Measurements from ENCODE around the gene CDS1. TPM values are rescaled to one million over a fixed set of nuclear protein-coding genes. Genes with fewer than 3 reads are reported as not detected.
"Not testable (repeated sequence)": the region's sequence is repeated elsewhere in the genome, so short reads cannot be mapped to it uniquely, and the experiment has no call there.

Gene CDS1
- 9.4 TPM for total RNA-seq

DNA sequence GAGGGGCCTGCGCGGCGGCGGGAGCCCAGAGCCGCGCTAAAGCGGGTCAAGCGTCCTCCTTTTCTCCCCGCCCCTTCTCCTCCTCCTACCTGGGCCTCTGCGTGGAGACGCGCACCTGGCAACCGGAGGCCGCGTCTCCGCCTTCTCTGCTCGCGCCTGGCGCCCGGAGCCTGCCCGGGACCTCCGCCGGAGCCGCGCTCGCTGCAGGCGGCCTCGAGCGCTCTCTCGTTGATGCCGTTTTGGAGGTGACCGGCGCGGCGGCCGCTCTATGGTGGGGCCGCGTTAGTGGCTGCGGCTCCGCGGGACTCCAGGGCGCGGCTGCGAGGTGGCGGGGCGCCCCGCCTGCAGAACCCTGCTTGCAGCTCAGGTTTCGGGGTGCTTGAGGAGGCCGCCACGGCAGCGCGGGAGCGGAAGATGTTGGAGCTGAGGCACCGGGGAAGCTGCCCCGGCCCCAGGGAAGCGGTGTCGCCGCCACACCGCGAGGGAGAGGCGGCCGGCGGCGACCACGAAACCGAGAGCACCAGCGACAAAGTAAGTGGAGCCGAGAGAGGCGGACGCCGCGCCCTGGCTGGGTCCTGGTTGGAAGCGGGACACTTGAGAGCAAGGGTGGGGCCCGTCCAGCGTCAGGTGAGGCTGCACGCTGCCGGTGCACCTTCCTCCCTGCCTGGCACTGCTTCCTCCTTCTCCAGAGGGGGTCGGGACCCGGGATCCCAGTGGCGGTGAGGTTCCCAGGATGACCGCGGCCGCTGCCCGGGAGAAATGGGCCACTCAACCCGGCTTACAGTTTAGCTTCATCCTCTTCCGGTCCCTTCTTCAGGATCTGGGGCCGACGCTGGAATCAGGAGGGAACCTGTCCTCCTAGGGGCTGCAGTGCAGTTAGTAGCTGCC, at the start of gene CDS1:
Gene CDS1 (plus strand): TSS at position 140 of the 888 bp plus-strand sequence. CDS start 275 bp downstream, at position 415.
- DNase-seq: no peak

DNA sequence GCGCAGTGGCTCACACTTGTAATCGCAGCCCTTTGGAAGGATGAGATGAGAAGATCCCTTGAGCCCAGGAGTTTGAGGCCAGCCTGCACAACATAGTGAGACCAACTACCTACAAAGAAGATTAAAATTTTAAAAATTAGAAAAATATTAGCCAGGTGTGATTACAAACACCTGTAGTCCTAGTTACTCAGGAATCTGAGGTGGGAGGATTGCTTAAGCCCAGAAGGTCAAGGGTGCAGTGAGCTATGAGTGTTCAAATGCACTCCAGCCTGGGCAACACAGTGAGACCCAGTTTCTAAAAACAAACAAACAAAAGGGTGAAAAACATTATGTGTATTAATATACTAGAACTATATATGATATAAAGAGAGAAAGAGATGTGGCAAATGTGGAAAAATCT, 47.0 kb upstream of the CDS1 start:
- DNase-seq: no peak

DNA sequence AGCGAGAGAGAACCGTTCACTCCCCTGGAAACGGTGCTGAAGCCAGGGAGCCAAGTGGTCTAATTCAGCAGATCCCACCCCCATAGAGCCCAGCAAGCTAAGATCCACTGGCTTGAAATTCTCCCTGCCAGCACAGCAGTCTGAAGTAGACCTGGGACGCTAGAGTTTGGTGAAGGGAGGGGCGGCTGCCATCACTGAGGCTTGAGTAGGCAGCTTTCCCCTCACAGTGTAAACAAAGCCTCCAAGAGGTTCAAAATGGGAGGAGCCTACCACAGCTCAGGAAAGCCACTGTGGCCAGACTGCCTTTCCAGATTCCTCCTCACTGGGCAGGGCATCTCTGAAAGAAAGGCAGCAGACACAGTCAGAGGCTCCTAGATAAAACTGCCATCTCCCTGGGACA, 37.8 kb upstream of the CDS1 start:
- no peak for DNase-seq

DNA sequence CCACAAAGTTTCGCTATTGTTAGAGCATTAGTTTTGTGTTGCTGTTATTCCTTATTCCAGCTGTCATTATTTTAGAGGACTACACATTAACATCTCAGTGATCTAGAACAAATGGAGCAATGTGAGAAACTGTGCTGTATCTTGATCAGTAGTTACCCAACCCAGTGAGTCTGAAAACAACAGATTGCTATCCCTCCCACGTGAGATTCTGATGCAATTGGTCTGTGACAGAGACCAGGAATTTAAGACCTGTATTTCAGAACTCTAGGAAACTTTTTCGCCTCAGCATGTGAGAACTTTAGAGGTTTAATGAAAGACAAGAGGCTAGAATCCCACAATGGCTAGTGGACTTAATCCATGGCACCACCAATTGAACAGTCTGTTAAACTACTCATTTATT, 35.7 kb upstream of the CDS1 start:
- DNase-seq: no peak

DNA sequence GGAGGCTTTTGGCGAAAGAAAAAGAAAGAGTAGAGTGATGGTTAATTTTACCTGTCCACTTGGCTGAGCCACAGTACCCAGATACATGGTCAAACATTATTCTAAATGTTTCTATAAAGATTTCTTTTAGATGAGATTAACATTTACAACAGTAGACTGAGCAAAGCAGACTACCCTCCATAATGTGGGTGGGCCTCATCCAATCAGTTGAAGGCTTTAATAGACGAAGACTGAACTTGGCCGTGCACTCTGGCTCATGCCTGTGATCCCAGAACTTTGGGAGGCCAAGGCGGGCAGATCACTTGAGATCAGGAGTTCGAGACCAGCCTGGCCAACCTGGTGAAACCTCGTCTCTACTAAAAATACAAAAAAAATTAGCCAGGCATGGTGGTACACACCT, 33.7 kb upstream of the CDS1 start:
- not testable (repeated sequence) for DNase-seq

- DNase-seq: no peak
These were observed 20.8 kb upstream of the CDS1 start for GRCh38 chr4:84562156-84562555.

DNA sequence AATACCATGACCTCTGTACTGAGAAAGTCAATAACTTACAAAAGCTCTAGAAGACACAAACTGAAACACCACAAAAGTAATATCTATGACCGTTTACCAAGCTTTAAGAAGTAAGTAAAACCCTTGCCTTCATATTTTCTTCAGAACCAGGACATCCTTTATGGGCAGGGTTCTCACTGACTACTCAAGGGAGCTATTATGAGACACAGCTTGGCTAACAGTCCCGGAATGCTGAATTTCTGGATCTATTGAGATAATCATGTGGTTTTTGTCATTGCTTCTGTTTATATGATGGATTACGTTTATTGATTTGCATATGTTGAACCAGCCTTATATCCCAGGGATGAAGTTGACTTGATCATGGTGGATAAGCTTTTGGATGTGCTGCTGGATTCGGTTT, 19.9 kb upstream of the CDS1 start:
- no peak for DNase-seq

GRCh38 chr4:84565951-84566350, 17.0 kb upstream of the CDS1 start:
- no peak for DNase-seq

DNA sequence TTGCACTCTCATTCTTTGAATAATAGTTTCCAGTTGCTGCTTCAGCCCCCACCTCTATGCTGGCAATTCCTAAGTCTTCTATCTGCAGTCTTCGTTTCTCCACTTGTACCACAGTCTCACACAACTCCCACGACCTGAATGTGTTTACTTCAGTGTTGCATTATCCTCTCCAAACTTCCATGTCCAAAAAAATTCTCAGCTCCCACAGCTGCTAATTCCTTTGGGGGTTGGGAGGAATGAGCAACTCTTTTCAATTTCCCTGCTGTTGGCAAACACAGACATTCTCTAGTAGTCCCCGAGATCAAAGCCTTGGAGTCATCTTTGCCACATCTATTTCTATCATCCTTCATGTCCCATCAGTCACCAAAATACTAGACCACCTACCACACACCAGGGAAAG, 14.4 kb upstream of the CDS1 start:
- DNase-seq: no peak

- DNase-seq: no peak
These were observed 13.9 kb upstream of the CDS1 start for GRCh38 chr4:84569009-84569408.

- DNase-seq: no peak
These were observed 9.4 kb upstream of the CDS1 start for GRCh38 chr4:84573385-84574068.

DNA sequence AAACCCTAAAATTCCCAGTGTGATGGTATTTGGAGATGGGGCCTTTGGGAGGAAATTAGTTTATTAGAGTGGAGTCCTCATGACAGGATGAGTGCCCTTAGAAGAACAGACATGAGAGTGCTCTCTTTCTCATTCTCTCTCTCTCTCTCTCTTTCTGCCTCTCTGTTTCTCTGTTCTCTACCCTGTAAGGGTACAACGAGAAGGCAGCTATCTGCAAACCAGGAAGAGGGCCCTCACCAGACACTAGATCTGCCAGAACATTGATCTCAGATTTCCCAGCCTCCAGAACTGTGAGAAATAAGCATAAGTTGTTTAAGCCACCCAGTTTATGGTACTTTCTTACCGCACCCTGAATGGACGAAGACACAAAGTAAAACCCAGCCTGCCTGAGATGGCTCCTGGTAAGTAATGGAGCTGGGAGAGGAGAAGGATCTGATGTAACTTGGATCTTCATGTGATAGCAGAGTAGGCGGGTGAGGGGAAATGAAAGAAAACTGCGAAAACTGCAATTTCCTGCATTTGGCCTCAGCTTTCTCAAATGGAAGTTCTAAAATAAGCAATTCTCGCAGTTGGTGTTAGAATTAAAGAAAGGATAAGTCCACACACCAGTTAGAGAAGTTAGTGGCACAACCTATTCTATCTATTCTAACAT, 8.7 kb upstream of the CDS1 start:
- DNase-seq: no peak

- DNase-seq: no peak
These were observed 4.2 kb upstream of the CDS1 start for GRCh38 chr4:84578540-84579402.

DNA sequence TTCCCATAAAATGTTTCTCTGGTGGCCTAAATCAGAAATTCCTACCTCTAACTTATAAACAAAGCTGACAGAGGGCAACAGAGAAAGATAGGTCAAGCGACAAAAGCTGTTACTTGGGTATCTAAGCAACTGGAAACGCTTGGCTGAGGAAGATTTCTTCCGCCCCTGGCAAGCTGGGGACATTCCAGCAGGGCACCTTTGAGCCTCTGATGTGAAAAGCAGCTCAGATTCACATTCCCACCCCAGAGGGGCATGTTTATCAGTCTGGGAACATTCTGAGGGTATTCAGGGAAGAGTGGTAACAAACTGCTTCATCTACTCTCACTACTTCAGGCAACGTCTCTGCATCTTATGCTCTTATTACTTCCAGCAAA, 3.5 kb upstream of the CDS1 start:
- no peak for DNase-seq

DNA sequence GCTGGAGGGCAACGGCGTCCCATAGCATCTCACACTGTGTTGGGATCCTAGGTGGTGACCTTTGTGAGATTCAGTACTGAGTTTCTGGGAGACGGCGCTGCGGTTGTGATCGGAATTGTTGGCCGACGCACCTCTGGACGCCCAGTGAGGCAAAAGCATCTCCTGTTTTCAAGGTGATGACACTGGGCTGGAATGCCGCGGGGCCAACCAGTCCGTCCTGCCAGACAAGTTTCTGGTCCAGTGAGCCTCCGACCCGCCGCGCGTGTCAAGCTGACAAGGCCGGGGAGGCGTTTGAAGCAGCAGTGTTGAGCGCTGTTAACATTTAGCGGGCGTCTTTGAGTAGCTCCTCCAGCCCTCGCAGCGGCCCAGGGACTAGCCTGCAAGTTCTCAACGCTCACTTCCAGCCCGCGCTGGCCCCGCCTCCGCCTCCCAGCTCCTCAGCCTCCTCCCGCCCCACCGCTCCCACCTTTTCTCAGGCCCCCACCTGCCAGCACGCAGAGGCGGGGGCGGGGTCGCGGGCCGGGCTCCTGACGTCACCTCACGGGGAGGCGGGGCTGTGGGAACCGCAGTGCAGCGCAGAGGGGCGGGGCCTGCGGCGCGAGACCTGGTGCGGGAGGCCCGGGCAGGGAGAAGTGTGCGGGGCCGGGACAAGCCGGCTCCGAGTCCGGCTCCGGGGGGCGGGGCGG, 482 bp upstream of the CDS1 start:
- peak; percentile 88 for DNase-seq

DNA sequence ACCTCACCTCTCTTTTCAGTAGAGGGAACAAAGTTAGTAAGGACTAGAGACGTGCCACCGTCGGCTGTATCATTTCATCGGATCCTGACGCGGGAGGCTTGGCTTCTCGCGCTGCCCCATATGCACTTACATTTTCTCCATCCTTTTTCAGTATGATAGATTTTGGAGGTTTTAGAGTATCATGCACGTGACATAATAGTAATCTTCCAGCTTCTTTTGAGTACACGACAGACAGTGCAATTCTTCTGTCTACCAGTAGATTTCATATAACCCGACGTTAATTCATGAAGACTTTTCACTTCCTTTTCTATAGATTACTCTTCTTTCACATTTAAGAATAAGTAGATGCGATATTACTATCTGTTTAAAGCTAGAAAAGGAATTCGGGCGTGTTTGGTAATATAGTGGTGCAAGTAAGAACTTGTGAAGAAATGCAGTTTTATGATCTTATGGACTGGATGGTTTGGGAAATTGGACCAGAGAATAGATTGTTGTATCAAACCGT, 1.0 kb downstream of the CDS1 start:
- DNase-seq: no peak

- DNase-seq: no peak
These were observed 2.3 kb downstream of the CDS1 start for GRCh38 chr4:84585251-84585650.

- DNase-seq: no peak
These were observed 11.8 kb downstream of the CDS1 start for GRCh38 chr4:84594724-84595123.

DNA sequence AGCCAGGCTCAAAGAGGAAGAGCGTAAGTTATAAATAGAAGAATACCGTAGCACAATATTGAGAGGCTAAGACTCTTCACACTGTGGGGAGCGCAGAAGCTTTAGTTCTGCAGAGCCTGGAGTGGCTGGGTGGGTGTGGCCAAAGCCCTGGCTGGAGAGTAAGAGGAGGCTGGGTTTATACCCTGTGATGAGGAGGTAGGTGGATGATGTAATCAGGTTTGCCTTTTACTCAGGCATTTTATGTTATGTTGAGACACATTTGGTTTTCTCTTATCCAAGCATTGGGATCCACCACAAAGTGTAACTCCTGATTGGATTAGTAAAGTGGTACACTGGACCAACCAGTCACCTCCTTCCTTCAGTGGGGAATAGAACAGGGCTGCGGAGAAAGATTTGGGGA, 13.9 kb downstream of the CDS1 start:
- DNase-seq: no peak

GRCh38 chr4:84597450-84597849, 14.5 kb downstream of the CDS1 start:
- DNase-seq: no peak

DNA sequence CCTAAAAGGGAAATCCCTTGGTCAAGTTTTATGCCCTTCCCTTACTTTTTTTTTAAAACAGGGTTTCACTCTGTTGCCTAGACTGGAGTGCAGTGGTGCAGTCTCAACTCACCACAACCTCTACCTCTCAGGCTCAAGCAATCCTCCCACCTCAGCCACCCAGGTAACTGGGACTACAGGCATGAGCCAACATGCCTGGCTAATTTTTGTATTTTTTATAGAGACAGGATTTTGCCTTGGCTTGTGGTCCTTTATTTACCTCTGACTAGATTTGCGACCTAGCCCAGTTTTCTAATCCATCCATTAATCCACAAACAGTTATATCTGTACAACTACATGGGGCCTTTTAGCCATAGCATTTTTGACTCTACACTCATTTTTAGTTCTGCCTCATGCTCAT, 23.7 kb downstream of the CDS1 start:
- no peak for DNase-seq

DNA sequence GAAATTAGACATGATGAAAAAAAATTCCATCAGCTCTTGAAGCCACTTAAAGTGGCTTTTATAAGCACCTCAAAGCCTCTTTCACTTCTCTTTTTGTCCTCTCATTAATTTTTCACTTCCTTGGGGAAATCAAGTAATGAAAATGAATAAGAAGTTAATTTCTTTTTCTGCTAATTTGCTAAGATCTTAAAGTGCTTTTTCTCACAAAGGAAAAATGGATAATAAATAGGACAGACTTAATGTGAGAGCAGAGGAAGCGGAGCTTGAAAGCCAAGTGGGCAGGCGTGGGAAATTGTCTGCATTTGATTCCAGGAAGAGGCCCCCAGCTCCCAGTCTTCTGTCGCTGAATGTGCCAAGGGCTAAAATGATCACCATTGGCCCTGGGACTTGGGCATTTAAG, 28.6 kb downstream of the CDS1 start:
- DNase-seq: no peak
